Heart left ventricle (tissue), 16 donors: ENCODE measurements around the gene DRC1. TPM values are rescaled to one million over a fixed set of nuclear protein-coding genes. Genes with fewer than 3 reads are reported as not detected.
A peak's percentile ranks its signal among the peaks of the same experiment; 100 is the strongest.

ENCODE experiments used
- ATAC-seq, 4 donors: fragments of 200-7000 bp; cut with Tn5 transposase; one replicate each; pipeline ENCODE4 v1.9.1; 2020 to 2022; ENCODE audit warnings: moderate library complexity in 4 of 4, mild to moderate bottlenecking in 3 of 4, moderate number of reproducible peaks in 1 of 4
- DNase-seq, 5 donors: peaks; one replicate each; pipeline ENCODE4 v3.0.0-alpha.2; 2020
- H3K27ac ChIP-seq, 12 donors: fragments of 200-600 bp; sonication (generic) in 4 of 12; one replicate each; pipeline versions ENCODE4 v1.5.0 to v1.8.0; 2016 to 2022; ENCODE audit warnings: mild to moderate bottlenecking in 2 of 12
- H3K27me3 ChIP-seq, 9 donors: fragments of 200-600 bp; sonication (generic) in 2 of 9; one replicate each; pipeline versions ENCODE4 v1.5.1 to v1.8.0; 2016 to 2022; ENCODE audit warnings: mild to moderate bottlenecking in 3 of 9
- H3K36me3 ChIP-seq, 9 donors: fragments of 200-600 bp; sonication (generic) in 2 of 9; one replicate each; pipeline versions ENCODE4 v1.5.0 to v1.8.0; 2018 to 2022; ENCODE audit warnings: mild to moderate bottlenecking in 2 of 9
- H3K4me1 ChIP-seq, 12 donors: fragments of 200-600 bp; sonication (generic) in 4 of 12; one replicate each; pipeline versions ENCODE4 v1.5.0 to v1.8.0; 2016 to 2022; ENCODE audit warnings: mild to moderate bottlenecking in 3 of 12
- H3K4me3 ChIP-seq, 12 donors: fragments of 200-600 bp; sonication (generic) in 4 of 12; one replicate each; pipeline versions ENCODE4 v1.5.0 to v1.8.0; 2017 to 2022; ENCODE audit warnings: mild to moderate bottlenecking in 9 of 12, moderate library complexity in 4 of 12
- H3K9me3 ChIP-seq, 12 donors: fragments of 200-600 bp; sonication (generic) in 4 of 12; one replicate each; pipeline versions ENCODE4 v1.5.0 to v1.8.0; 2016 to 2022; ENCODE audit warnings: mild to moderate bottlenecking in 1 of 12
- CTCF ChIP-seq, 12 donors: fragments of 200-600 bp; sonication (generic) in 4 of 12; IDR thresholded peaks; one replicate each; pipeline versions ENCODE4 v1.5.0 to v1.8.0; 2018 to 2022; ENCODE audit warnings: antibody characterized with exemption in 12 of 12, mild to moderate bottlenecking in 5 of 12
- POLR2A ChIP-seq, 2 donors: fragments of 450-650 bp; IDR thresholded peaks; one replicate each; pipeline ENCODE4 v1.6.1; 2017; ENCODE audit warnings: antibody characterized with exemption in 2 of 2, mild to moderate bottlenecking in 2 of 2, moderate library complexity in 2 of 2
- WGBS, 4 donors: extraction: QIAGEN DNeasy Blood & Tissue Kit in 2 of 4; methylation state at CpG; one replicate each; pipeline versions ENCODE4 v1.1.5 to v1.1.7; 2013 to 2018; 5-methylcytosine and 5-hydroxymethylcytosine counted together
- intact Hi-C, 10 donors: fragments of 100-400 bp; cut with DNase I; formaldehyde crosslinking; loops; one replicate each; pipeline versions ENCODE4 v1.11.1 to v1.14.2; 2022
- polyA plus RNA-seq, 2 donors: library from polyadenylated mRNA; stranded (reverse); fragments of 200-250 nt; gene quantifications; one replicate each; pipeline ENCODE4 v1.2.3, GENCODE V29; 2013
- total RNA-seq, 9 donors: library from RNA; depleted of rRNA in 2 of 9; stranded (reverse); fragments of >200 nt in 2 of 9; fragmentation: NEBNext Ultra II Directional in 3 of 9; extraction: Animal tissue kit (Norgen Biotek cat#: 25700) in 3 of 9; gene quantifications; one replicate each; pipeline versions ENCODE4 v1.1.0 to v1.2.4, GENCODE V29; 2016 to 2023
- donor health status: ischemic (EF 13 %, LVEDD 7.1; RV severe dilation, severe dysfunction).
- donor health status: healthy with polysubstance abuse.
- donor health status: DM: no; HTN: yes; CAD: no.
- donor health status: DM: no; HTN: no; CAD: no.
- donor health status: ischemic (EF 25% LVEDD 6.9; RV normal size, moderate dysfunction).
- donor health status: ischemic (EF 25% LVEDD 5.7; RV mildly dilated, moderate dysfunction).
- donor health status: healthy.
- donor health status: DM: yes; HTN: yes; CAD: no.
- donor health status: ischemic (EF 35%, LVEDD 5.7; RV mildly dilated, moderate dysfunction).
- donor health status: nonischemic (EF 11% LVEDD 7.7; RV severe dilation, severe dysfunction).
- donor health status: DM: yes; HTN: yes; CAD: no.
- donor health status: PGD.
- donor health status: ischemic (EF 29% LVEDD 5.4; RV normal size, mild dysfunction).
- donor health status: nonischemic (EF 23%, LVEDD 6.1; RV moderate dilation, normal function).

Gene DRC1
- total and polyA plus RNA-seq, 11 donors: 0.15 to 0.73 (median 0.44) TPM; not detected in 8

GRCh38 chr2:26481706-26482105, 80.0 kb downstream of the DRC1 start:
- peaks cover 0 to 20% (median 9%) of the 10 kb centered on the region in 12 donors for H3K4me1 ChIP-seq
- TF ChIP-seq POLR2A (IDR thresholded peaks at IDR 0.05) (no peak), CTCF (IDR thresholded peaks at IDR 0.05) (no peak)
- no peaks in the 10 kb centered on the region for H3K27me3 ChIP-seq
- 83 to 89% (median 86%) methylated on average over 3 of the region's 3 CpGs for WGBS, 4 donors
- ATAC-seq (no peak), DNase-seq (no peak)
- no peak overlapping the region for H3K27ac ChIP-seq
- intact Hi-C loops: no loop called here
- no peak overlapping the region for H3K4me3 ChIP-seq
- H3K36me3 ChIP-seq: no peaks in the 10 kb centered on the region
- no peaks in the 10 kb centered on the region for H3K9me3 ChIP-seq

- 88 to 92% (median 88%) methylated on average over 30 of the region's 30 CpGs for WGBS, 4 donors
These were observed 80.7 kb downstream of the DRC1 start for GRCh38 chr2:26482211-26483026.

GRCh38 chr2:26483027-26483326, 81.3 kb downstream of the DRC1 start:
- WGBS, 4 donors: 95 to 99% (median 97%) methylated on average over 11 of the region's 11 CpGs
- H3K9me3 ChIP-seq: no peaks in the 10 kb centered on the region
- H3K36me3 ChIP-seq: no peaks in the 10 kb centered on the region
- no peak for DNase-seq
- no peak for ATAC-seq
- H3K4me3 ChIP-seq: no peak overlapping the region
- TF ChIP-seq POLR2A (IDR thresholded peaks at IDR 0.05) (no peak), CTCF (IDR thresholded peaks at IDR 0.05) (no peak)
- H3K4me1 ChIP-seq: peaks cover 0 to 17% (median 5%) of the 10 kb centered on the region in 12 donors
- no peak overlapping the region for H3K27ac ChIP-seq
- intact Hi-C loops: no loop called here
- no peaks in the 10 kb centered on the region for H3K27me3 ChIP-seq

More at GRCh38 chr2:26482211-26483026, 80.7 kb downstream of the DRC1 start:
- TF ChIP-seq POLR2A (IDR thresholded peaks at IDR 0.05) (no peak), CTCF (IDR thresholded peaks at IDR 0.05) (no peak)
- H3K4me1 ChIP-seq: peaks cover 0 to 18% (median 8%) of the 10 kb centered on the region in 12 donors
- DNase-seq: peak in 1 of 5 donors; percentile 47
- H3K36me3 ChIP-seq: no peaks in the 10 kb centered on the region
- ATAC-seq: no peak
- no peaks in the 10 kb centered on the region for H3K27me3 ChIP-seq
- no peaks in the 10 kb centered on the region for H3K9me3 ChIP-seq
- H3K4me3 ChIP-seq: no peak overlapping the region
- intact Hi-C loops: no loop called here
- H3K27ac ChIP-seq: no peak overlapping the region

- 70 to 81% (median 75%) methylated on average over 11 of the region's 11 CpGs for WGBS, 4 donors
- H3K27me3 ChIP-seq: no peaks in the 10 kb centered on the region
- DNase-seq (peak in 2 of 5 donors; percentile 52 to 56), ATAC-seq (peak in 2 of 4 donors; percentile 35 to 50)
- intact Hi-C loops: no loop called here
- H3K9me3 ChIP-seq: no peaks in the 10 kb centered on the region
- H3K4me1 ChIP-seq: peaks cover 0 to 12% (median 2%) of the 10 kb centered on the region in 12 donors
- no peaks in the 10 kb centered on the region for H3K36me3 ChIP-seq
- H3K4me3 ChIP-seq: no peak overlapping the region
- H3K27ac ChIP-seq: no peak overlapping the region
- TF ChIP-seq POLR2A (IDR thresholded peaks at IDR 0.05) (no peak), CTCF (IDR thresholded peaks at IDR 0.05) (no peak)
These were observed 81.8 kb downstream of the DRC1 start for GRCh38 chr2:26483516-26483915.
